Esophagus mucosa (tissue), 1 donor: ENCODE data around the gene ZBTB25. TPM values are rescaled to one million over a fixed set of nuclear protein-coding genes. Genes with fewer than 3 reads are reported as not detected.
A peak's percentile ranks its signal among the peaks of the same experiment; 100 is the strongest.

Experiments
- ATAC-seq: fragments of 200-7000 bp; cut with Tn5 transposase; one replicate; pipeline ENCODE4 v1.9.1; 2020
- total RNA-seq: library from RNA; stranded (reverse); gene quantifications from one replicate; pipeline ENCODE4 v1.2.4, GENCODE V29; 2023
- donor health status: DM: yes; HTN: yes; CAD: no.

Gene ZBTB25
- total RNA-seq, 1 donor from 2014 or later, result 5.9 TPM

DNA sequence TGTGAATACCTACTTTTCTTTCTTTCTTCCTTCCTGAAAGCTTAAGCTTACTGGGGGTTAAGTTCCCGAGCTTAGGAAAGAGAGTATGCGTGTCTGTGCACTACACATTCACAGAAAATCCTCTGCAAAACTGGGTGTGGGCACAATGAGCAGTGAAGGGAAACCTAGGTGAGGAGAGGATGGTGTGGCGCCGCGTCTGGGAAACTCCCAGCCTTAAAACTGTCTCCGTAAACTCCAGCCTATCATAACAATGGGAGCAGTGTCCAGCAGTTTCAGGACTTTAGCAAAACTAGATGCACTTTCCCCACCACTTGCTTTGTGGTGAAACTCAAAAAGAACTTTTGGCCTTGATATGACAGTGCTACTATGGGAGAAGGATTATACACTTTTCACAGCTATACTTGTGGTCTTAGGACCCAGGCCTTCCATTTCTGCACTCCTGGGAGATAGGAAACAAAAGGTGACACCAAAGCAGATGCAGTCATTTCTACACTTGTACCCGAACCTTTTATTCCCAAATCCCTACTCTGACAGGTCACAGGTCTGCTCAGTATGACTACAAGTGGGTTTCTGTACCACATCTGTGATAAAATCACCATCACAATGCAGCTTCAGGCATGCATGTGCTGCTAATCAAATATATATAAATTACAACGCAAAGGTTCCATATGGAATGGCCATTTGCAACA is 27.9 kb downstream of the ZBTB25 start:
- ATAC-seq, result no peak

GRCh38 chr14:64474698-64475097 is 28.9 kb downstream of the ZBTB25 start:
- ATAC-seq, result no peak

GRCh38 chr14:64474041-64474440 is 29.6 kb downstream of the ZBTB25 start:
- no peak for ATAC-seq

DNA sequence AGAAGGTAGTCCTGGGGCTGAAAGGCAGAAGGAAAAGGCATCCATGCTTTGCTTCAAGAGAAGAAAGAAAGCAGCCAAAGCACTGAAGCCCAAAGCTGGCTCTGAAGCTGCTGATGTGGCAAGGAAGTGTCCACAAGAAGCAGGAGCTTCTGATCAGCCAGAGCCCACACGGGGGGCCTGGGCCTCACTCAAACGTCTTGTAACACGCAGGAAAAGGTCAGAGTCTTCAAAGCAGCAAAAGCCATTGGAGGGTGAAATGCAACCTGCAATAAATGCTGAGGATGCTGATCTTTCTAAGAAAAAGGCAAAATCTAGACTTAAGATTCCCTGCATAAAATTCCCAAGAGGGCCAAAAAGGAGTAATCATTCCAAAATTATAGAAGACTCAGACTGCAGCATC is 35.2 kb downstream of the ZBTB25 start:
- no peak for ATAC-seq

DNA sequence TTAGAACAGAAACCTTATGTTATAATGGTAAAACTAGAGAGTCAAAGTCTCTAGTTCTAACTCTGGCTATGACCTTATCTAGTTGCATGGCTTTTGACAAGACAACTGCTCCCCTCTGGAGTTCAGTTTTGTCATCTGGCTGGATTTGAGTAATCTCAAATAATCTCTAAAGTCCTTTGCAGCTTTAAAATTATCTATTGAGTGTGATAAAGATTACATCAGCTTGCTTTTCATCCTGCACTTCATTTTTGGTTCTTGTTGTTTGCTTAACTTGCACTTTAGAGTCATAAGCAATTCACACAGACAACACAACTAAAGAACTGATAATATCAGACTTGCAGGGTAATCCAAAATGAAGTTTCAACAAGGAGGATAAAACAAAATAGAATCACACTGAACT is 36.1 kb downstream of the ZBTB25 start:
- no peak for ATAC-seq

DNA sequence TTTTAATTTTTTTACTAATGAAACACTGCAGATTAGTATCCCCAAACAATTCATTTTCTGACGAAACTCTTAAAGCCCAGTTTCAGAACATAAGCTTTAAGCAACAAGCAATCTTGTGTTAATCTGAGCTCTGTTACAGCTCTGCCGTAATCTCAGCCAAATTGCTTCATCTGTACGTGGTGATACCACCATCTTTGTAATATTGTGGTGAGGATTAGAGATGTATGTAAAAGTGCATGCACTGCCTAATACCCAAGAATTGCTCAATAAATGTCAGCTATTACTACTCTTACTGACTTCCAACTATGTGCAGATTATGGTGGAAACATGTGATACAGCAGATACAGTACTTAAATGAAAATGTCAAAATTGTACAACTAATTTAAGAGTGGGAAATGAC is 36.5 kb downstream of the ZBTB25 start:
- no peak for ATAC-seq

GRCh38 chr14:64465831-64466554 is 37.6 kb downstream of the ZBTB25 start:
- ATAC-seq, result no peak

DNA sequence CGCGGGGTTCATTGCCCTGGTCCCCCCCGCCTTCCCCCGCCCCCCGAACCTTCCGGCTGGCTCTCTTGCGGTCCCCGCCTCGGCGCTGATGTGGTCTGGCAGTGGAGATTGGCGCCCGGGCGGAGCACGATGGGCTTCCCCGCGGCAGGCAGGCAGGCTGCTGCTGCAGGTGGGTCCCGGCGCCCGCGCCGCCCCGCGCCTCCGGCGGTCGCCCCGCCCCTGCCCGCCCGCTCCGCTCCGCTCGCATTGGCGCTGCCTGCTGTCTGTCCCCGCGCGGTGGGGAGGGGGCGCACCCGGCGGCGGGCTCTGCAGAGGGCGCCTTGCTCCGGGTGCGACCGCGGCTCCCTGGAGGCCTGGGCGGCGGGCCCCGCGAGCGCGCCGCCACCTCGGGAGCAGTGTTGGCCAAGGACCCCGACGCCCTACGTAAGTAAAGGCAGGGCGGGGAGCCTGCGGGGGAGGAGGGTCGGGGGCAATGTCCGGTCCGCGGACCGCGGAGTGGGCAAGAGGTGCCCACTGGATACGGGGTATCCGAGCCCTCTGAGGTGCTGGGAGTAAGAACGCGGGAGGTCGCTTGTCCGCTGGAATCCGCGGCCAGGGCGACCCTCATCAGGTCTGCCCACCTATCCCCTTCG is 38.3 kb downstream of the ZBTB25 start, which contains the start of gene AKAP5:
Gene AKAP5, plus strand, starts transcription at position 309 of the 632 bp plus-strand sequence. CDS start 2,896 bp downstream, outside the sequence.
- ATAC-seq, result peak; percentile 71

GRCh38 chr14:64464651-64465050 is 39.0 kb downstream of the ZBTB25 start:
- peak; percentile 4 for ATAC-seq

- ATAC-seq, result no peak
These were observed 39.8 kb downstream of the ZBTB25 start for GRCh38 chr14:64463873-64464272.

DNA sequence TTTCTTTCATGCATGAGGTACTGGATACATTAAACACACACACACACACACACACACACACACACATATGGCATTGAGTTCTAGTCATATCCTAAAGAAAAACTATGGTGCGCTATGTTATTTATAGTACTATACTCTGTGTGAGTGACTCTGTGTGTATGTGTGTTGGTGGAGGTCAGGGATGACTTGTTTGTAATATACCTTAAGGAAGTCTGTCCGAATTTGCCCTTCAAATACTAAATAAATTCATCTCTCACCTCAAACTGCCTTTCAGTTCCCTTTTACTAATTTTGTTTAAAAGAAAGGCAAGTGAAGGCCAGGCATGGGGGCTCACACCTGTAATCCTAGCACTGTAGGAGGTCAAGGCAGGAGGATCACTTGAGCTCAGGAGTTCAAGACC is 40.4 kb downstream of the ZBTB25 start:
- ATAC-seq, result peak; percentile 37

- no peak for ATAC-seq
These were observed 42.4 kb downstream of the ZBTB25 start for GRCh38 chr14:64461221-64461620.

GRCh38 chr14:64459405-64460136 is 44.1 kb downstream of the ZBTB25 start:
- no peak for ATAC-seq

- no peak for ATAC-seq
These were observed 49.0 kb downstream of the ZBTB25 start for GRCh38 chr14:64454671-64455070.

DNA sequence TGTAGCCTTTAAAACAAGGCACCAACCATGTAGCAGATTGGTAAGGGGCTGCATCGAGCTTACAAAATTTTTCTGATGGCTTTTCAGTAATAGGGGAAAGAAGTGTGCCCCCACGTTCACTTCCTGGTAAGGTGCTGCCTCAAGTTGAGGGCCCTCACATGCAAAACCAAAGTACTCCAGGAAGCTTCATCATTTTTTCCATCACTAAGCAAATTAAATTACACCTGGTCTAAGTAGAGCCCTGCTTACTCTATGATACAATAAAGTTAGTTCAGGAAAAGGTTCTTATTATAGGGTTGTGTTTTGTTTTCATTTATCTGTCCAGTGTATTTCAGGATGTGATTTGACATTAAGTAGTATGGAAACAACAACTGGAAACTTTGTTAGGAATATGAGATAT is 53.4 kb downstream of the ZBTB25 start:
- no peak for ATAC-seq

DNA sequence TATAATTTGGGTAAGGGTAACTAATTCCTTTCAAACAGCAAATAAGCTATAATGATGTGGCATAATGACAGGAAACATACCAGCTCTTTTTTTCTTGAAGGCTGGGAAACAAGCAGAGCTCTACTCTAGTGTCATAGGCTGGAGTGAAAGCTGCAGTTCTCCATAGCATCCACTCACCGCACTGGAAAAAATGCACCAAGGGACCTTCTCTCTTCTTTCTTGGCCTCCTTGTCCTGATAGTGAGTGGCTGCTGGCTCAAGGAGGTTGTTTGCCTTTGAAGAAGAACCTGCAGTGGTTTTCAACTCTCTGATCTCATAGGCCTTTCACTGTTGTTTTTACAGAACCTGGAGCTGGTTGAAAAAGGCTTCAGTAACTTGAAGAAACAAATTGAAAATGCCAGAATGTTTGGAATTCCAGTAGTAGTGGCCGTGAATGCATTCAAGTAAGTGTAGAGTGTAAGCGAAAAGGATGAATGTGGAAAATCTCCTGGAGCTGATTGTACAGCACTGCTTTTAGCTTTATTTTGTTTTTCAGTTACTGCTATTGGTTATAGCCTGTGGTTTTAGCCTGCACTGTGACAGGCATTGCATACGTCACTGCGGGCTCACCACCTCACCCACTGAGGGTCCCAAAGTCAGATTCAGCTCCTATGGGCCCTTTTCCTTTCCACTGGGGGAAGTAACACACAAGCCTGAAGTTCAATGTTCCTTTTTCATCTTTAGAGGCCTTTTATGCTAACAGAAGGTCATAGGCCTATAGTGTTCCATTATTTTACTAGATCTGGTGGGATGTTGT is 55.6 kb downstream of the ZBTB25 start:
- no peak for ATAC-seq

GRCh38 chr14:64444984-64445845 is 58.4 kb downstream of the ZBTB25 start:
- ATAC-seq, result peak; percentile 37

DNA sequence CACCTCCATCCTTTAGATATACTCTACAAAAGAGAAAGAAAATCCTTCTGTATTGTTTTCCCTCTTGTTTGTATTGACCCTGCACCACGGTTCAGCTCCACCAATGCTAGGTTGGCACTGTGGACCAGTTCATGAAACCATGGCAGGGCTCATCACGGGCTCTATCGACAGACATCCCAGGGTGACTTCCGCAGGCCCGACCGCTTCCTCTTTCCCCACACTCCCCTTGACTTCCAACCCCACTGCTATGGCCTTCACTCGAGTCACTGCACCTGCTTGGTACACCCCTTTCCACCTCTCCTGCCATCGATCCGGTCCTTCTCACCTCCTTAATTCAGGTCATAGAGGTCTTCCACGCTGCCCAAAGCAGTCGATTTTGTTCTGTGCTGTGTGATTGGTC is 59.5 kb downstream of the ZBTB25 start:
- ATAC-seq, result peak; percentile 16

- ATAC-seq, result no peak
These were observed 61.2 kb downstream of the ZBTB25 start for GRCh38 chr14:64442300-64442988.

DNA sequence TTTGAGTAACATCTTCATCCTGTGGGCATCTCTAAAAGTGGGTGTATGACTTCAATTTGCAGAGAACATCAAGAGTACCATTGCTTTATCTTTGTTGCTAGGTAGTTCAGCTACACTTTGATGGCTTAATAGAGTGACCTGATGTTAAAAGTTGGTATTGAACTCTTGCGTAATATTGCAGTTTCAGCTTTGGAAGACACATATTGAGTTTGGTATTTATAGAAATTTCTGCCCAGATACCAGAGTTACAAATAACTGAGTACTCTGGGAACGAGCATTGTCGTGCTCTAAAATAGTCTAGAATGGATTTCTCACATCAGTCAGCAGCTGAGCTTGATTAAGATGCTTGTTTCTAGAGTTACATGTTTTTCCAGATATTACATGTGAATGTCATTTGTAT is 63.1 kb downstream of the ZBTB25 start:
- no peak for ATAC-seq

DNA sequence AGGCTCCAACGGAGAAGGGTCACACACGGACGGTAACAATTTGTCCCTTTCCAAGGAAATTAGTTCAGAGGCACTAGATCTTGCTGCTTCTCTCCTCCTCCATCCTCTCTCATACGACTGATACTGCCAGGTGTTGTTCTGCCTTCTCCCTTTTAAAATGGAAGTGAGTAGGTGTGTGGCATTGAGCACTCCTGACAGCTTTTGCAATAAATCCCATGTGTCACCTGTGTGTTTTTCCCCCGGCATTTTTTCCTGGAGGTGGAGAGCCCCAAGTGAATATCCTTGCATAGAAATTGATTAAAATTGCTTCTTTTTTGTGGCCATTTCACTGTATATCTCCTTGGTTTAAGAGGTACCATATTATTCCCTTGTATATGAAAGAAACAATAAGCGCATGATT is 64.5 kb downstream of the ZBTB25 start:
- no peak for ATAC-seq
